Trophoblast cell (in vitro differentiated cells and primary cell): ENCODE measurements around the gene NFKBIL1.

Experiments
- DNase-seq, 2 donors: peaks; one replicate each; pipeline ENCODE4 v3.0.0-alpha.2; 2016
- H2AFZ ChIP-seq: 2 replicates; pipeline ENCODE4 v1.6.1; 2013; ENCODE audit warnings: low read length, moderate library complexity, mild to moderate bottlenecking; ENCODE audit not compliant: insufficient read depth, poor library complexity
- H2AK5ac ChIP-seq: 2 replicates; pipeline ENCODE4 v1.6.1; 2013; ENCODE audit warnings: mild to moderate bottlenecking, low read length
- H2BK120ac ChIP-seq: 2 replicates; pipeline ENCODE4 v1.6.1; 2013; ENCODE audit warnings: low read length, mild to moderate bottlenecking, moderate library complexity; ENCODE audit not compliant: insufficient read depth, poor library complexity
- H2BK12ac ChIP-seq: 2 replicates; pipeline ENCODE4 v1.6.1; 2013; ENCODE audit warnings: mild to moderate bottlenecking, low read length, moderate library complexity
- H2BK5ac ChIP-seq: 2 replicates; pipeline ENCODE4 v1.6.1; 2013; ENCODE audit warnings: low read length, low read depth, moderate library complexity, mild to moderate bottlenecking; ENCODE audit not compliant: poor library complexity
- H3K14ac ChIP-seq: 2 replicates; pipeline ENCODE4 v1.6.1; 2013; ENCODE audit warnings: mild to moderate bottlenecking, low read length
- H3K18ac ChIP-seq: 2 replicates; pipeline ENCODE4 v1.6.1; 2013; ENCODE audit warnings: mild to moderate bottlenecking, low read length
- H3K23ac ChIP-seq: 2 replicates; pipeline ENCODE4 v1.6.1; 2013; ENCODE audit warnings: low read length
- H3K27ac ChIP-seq: 2 replicates; pipeline ENCODE4 v1.5.1; 2013; ENCODE audit warnings: low read depth, mild to moderate bottlenecking, inconsistent platforms, low read length, moderate library complexity
- H3K27me3 ChIP-seq: 2 replicates; pipeline ENCODE4 v1.6.1; 2013; ENCODE audit warnings: inconsistent platforms, mild to moderate bottlenecking, low read length, moderate library complexity; ENCODE audit not compliant: insufficient read depth
- H3K36me3 ChIP-seq, 2 experiments: 1 replicate in 1 of 2; 2 replicates in 1 of 2; pipeline ENCODE4 v1.6.1; 2013; ENCODE audit warnings: low read length in 2 of 2, mild to moderate bottlenecking in 2 of 2, moderate library complexity in 1 of 2; ENCODE audit not compliant: insufficient read depth in 2 of 2, control insufficient read depth in 1 of 2
- H3K4ac ChIP-seq: 2 replicates; pipeline ENCODE4 v1.6.1; 2013; ENCODE audit warnings: low read depth, mild to moderate bottlenecking, low read length, moderate library complexity
- H3K4me1 ChIP-seq, 2 experiments: 1 replicate in 1 of 2; 2 replicates in 1 of 2; pipeline ENCODE4 v1.6.1; 2013; ENCODE audit warnings: low read length in 2 of 2, mild to moderate bottlenecking in 2 of 2, moderate library complexity in 1 of 2; ENCODE audit not compliant: insufficient read depth in 2 of 2, control insufficient read depth in 1 of 2
- H3K4me2 ChIP-seq: 2 replicates; pipeline ENCODE4 v1.6.1; 2013; ENCODE audit warnings: inconsistent platforms, mild to moderate bottlenecking, low read length, moderate library complexity
- H3K4me3 ChIP-seq: 2 replicates; pipeline ENCODE4 v1.5.1; 2013; ENCODE audit warnings: mild to moderate bottlenecking, low read depth, low read length, inconsistent platforms
- H3K79me1 ChIP-seq: one replicate; pipeline ENCODE4 v1.6.1; 2013; ENCODE audit warnings: low read length
- H3K79me2 ChIP-seq: 2 replicates; pipeline ENCODE4 v1.6.1; 2013; ENCODE audit warnings: low read length, mild to moderate bottlenecking; ENCODE audit not compliant: control insufficient read depth, insufficient read depth, poor library complexity
- H3K9ac ChIP-seq: 2 replicates; pipeline ENCODE4 v1.6.1; 2013; ENCODE audit warnings: mild to moderate bottlenecking, low read length
- H3K9me3 ChIP-seq: 2 replicates; pipeline ENCODE4 v1.6.1; 2013; ENCODE audit warnings: low read depth, mild to moderate bottlenecking, control low read depth, inconsistent platforms, low read length; ENCODE audit not compliant: insufficient read depth
- H4K12ac ChIP-seq: 2 replicates; pipeline ENCODE4 v1.6.1; 2013; ENCODE audit warnings: low read depth, mild to moderate bottlenecking, low read length, moderate library complexity
- H4K8ac ChIP-seq: 2 replicates; pipeline ENCODE4 v1.6.1; 2013; ENCODE audit warnings: low read depth, mild to moderate bottlenecking, low read length, moderate library complexity
- H4K91ac ChIP-seq: one replicate; pipeline ENCODE4 v1.6.1; 2013; ENCODE audit warnings: low read depth, mild to moderate bottlenecking, low read length, moderate library complexity
- WGBS: extraction: QIAGEN DNeasy Blood & Tissue Kit; methylation state at CpG from one replicate; pipeline ENCODE4 v1.1.7; 2013; ENCODE audit warnings: missing lambda C conversion rate; ENCODE audit not compliant: insufficient read length, insufficient coverage; ENCODE audit errors: extremely low coverage; 5-methylcytosine and 5-hydroxymethylcytosine counted together

The NFKBIL1 gene

GRCh38 chr6:31525553-31525931, 21.9 kb upstream of the NFKBIL1 start:
- no CpG with 5 or more reads among the region's 8 CpGs for WGBS
- H3K27me3 ChIP-seq = no peaks in the 10 kb centered on the region
- H3K4me3 ChIP-seq = no peak overlapping the region
- H3K79me1 ChIP-seq = no peaks in the 10 kb centered on the region
- H3K9ac ChIP-seq = no peak overlapping the region
- no peak overlapping the region for H4K12ac ChIP-seq
- H3K14ac ChIP-seq = no peak overlapping the region
- H3K23ac ChIP-seq = no peak overlapping the region
- no peak overlapping the region for H3K18ac ChIP-seq
- H3K4me2 ChIP-seq = no peak overlapping the region
- no peaks in the 10 kb centered on the region for H3K9me3 ChIP-seq
- H4K91ac ChIP-seq = no peak overlapping the region
- DNase-seq = no peak
- no peak overlapping the region for H2AFZ ChIP-seq
- no peaks in the 10 kb centered on the region for H3K4me1 ChIP-seq
- H2BK120ac ChIP-seq = no peak overlapping the region
- no peak overlapping the region for H2AK5ac ChIP-seq
- H4K8ac ChIP-seq = no peak overlapping the region
- peaks cover 10 to 12% of the 10 kb centered on the region in 2 experiments for H3K36me3 ChIP-seq
- no peak overlapping the region for H3K4ac ChIP-seq
- H2BK5ac ChIP-seq = no peak overlapping the region
- no peak overlapping the region for H3K27ac ChIP-seq
- H3K79me2 ChIP-seq = no peaks in the 10 kb centered on the region
- H2BK12ac ChIP-seq = no peak overlapping the region

- Histone ChIP-seq H3K18ac (no peak overlapping the region), H3K4ac (no peak overlapping the region), H3K23ac (no peak overlapping the region), H3K27me3 (no peaks in the 10 kb centered on the region), H3K4me2 (no peak overlapping the region), H3K79me2 (no peaks in the 10 kb centered on the region), H4K12ac (no peak overlapping the region), H3K4me3 (no peak overlapping the region), H3K4me1 (no peaks in the 10 kb centered on the region), H2BK120ac (no peak overlapping the region), H3K27ac (no peak overlapping the region), H2AFZ (no peak overlapping the region), H4K8ac (no peak overlapping the region), H3K9ac (no peak overlapping the region), H2AK5ac (no peak overlapping the region), H2BK12ac (no peak overlapping the region), H3K9me3 (no peaks in the 10 kb centered on the region), H3K36me3 (peaks cover 14 to 17% of the 10 kb centered on the region in 2 experiments), H3K14ac (no peak overlapping the region), H3K79me1 (no peaks in the 10 kb centered on the region), H2BK5ac (no peak overlapping the region), H4K91ac (no peak overlapping the region)
- WGBS = no CpG with 5 or more reads among the region's 4 CpGs
- peak in 1 of 2 donors; percentile 69 for DNase-seq
Observed at GRCh38 chr6:31525932-31526591, 21.3 kb upstream of the NFKBIL1 start.

- Histone ChIP-seq H4K12ac (no peak overlapping the region), H3K9ac (no peak overlapping the region), H3K27me3 (no peaks in the 10 kb centered on the region), H3K79me1 (no peaks in the 10 kb centered on the region), H2BK12ac (no peak overlapping the region), H2BK5ac (no peak overlapping the region), H2BK120ac (no peak overlapping the region), H3K4me2 (no peak overlapping the region), H3K79me2 (no peaks in the 10 kb centered on the region), H3K4ac (no peak overlapping the region), H3K27ac (no peak overlapping the region), H3K9me3 (no peaks in the 10 kb centered on the region), H3K23ac (no peak overlapping the region), H3K14ac (no peak overlapping the region), H3K18ac (no peak overlapping the region), H4K91ac (no peak overlapping the region), H4K8ac (no peak overlapping the region), H3K4me3 (no peak overlapping the region), H2AFZ (no peak overlapping the region), H2AK5ac (no peak overlapping the region), H3K4me1 (no peaks in the 10 kb centered on the region), H3K36me3 (peaks cover 25 to 37% of the 10 kb centered on the region in 2 experiments)
- no CpG with 5 or more reads among the region's 4 CpGs for WGBS
- no peak for DNase-seq
Observed at GRCh38 chr6:31528307-31528777, 19.1 kb upstream of the NFKBIL1 start.

- Histone ChIP-seq H3K27ac (no peak within 1 kb of the TSS), H2AFZ (no peak within 1 kb of the TSS), H3K9ac (no peak within 1 kb of the TSS), H2BK12ac (no peak within 1 kb of the TSS), H4K91ac (no peak within 1 kb of the TSS), H3K36me3 (peaks cover 26 to 41% of the 10 kb centered on the region in 2 experiments), H2BK120ac (no peak within 1 kb of the TSS), H2BK5ac (no peak within 1 kb of the TSS), H3K18ac (no peak within 1 kb of the TSS), H3K4ac (no peak within 1 kb of the TSS), H3K4me1 (no peaks in the 10 kb centered on the region), H3K4me2 (no peak within 1 kb of the TSS), H4K8ac (no peak within 1 kb of the TSS), H3K14ac (no peak within 1 kb of the TSS), H3K79me2 (no peaks in the 10 kb centered on the region), H3K9me3 (no peaks in the 10 kb centered on the region), H3K79me1 (no peaks in the 10 kb centered on the region), H4K12ac (no peak within 1 kb of the TSS), H3K27me3 (no peaks in the 10 kb centered on the region), H3K23ac (no peak within 1 kb of the TSS), H3K4me3 (no peak within 1 kb of the TSS), H2AK5ac (no peak within 1 kb of the TSS)
- WGBS = no CpG with 5 or more reads among the region's 7 CpGs
- DNase-seq = no peak
Observed at GRCh38 chr6:31528821-31529328, 18.5 kb upstream of the NFKBIL1 start, which contains the start of gene MCCD1. TSS of gene MCCD1 (plus strand) at chr6:31528962. CDS start at chr6:31529015, 53 bp downstream.
